Erythroblast (primary cell): ENCODE results near the gene SYCP1.

Experiments used
- GATA1 ChIP-seq: IDR thresholded peaks from 2 replicates; pipeline ENCODE4 v1.6.1; 2011; ENCODE audit warnings: low read depth, mild to moderate bottlenecking, control low read depth, low read length, moderate library complexity
- POLR2A ChIP-seq: IDR thresholded peaks from 2 replicates; pipeline ENCODE4 v1.6.1; 2011; ENCODE audit warnings: mild to moderate bottlenecking, low read length

GRCh38 chr1:114927401-114927800 lies 72.7 kb downstream of the SYCP1 start:
- TF ChIP-seq POLR2A (no peak), GATA1 (no peak)
